RWPE1 (cell line): ENCODE data around the gene MEG3.

Source experiments
- CTCF ChIA-PET: fragments of 350-600 bp; sonication (Branson Sonifier 250); formaldehyde crosslinking; extraction: SDS; loops from one replicate; lab custom pipeline; 2021; lab: Yijun Ruan, JAX
- POLR2A ChIA-PET: fragments of 400-600 bp; formaldehyde crosslinking; extraction: SDS; loops from one replicate; lab custom pipeline; 2020; ENCODE audit warnings: antibody characterized with exemption; ENCODE audit not compliant: low non-redundant PET; lab: Yijun Ruan, JAX
- DNase-seq: peaks from one replicate; pipeline ENCODE4 v3.0.0; 2012; ENCODE audit warnings: low spot score
- H3K27ac ChIP-seq: fragments of 450-650 bp; 2 replicates; pipeline ENCODE4 v1.5.1; 2017
- TF ChIP-seq, protein P1 (sequence below): fragments of 450-650 bp; conservative IDR thresholded peaks from 2 replicates; pipeline ENCODE4 v1.5.1; 2017; ENCODE audit warnings: low read depth, mild to moderate bottlenecking

The MEG3 gene

DNA sequence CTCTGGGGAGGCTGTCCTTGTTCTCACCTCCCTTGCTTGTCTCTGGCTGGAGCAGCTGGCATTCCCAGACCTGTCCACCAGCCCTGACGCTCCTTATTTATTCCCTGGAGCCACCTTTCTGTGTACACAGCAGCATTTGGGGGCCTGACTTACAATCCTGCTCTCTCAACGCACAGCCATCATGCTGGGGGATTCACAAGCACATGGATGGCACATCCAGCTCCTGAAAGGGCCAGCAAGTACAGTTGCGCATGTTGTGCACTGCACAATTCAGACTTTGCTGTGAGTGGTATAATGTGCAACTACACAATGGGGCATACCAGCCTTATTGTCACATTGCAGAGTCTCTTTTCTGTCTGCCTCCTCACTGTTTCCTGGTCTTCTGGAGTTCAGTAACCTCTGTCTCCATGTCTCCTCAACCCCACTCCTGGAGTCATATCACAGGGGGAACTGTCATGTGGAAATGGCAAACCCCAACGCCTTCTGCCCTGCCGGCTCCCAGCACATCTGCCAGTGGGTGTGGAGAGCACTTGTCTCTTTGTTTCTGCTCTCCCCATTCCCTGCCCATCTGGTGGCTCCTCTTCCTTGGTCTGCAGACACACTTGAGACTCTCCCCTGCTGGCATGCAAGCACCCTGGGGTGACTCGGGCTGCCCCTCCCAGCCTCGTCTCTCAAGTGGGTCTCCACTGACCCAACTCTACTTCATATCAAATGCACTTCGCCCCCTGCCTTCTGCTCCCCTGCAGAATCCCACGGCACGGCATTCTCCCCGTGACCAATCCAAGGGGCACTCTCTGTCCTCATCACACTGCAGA is 41.2 kb upstream of the MEG3 start:
- no peak for DNase-seq
- POLR2A ChIA-PET: no interaction called here
- TF ChIP-seq, protein P1, sequence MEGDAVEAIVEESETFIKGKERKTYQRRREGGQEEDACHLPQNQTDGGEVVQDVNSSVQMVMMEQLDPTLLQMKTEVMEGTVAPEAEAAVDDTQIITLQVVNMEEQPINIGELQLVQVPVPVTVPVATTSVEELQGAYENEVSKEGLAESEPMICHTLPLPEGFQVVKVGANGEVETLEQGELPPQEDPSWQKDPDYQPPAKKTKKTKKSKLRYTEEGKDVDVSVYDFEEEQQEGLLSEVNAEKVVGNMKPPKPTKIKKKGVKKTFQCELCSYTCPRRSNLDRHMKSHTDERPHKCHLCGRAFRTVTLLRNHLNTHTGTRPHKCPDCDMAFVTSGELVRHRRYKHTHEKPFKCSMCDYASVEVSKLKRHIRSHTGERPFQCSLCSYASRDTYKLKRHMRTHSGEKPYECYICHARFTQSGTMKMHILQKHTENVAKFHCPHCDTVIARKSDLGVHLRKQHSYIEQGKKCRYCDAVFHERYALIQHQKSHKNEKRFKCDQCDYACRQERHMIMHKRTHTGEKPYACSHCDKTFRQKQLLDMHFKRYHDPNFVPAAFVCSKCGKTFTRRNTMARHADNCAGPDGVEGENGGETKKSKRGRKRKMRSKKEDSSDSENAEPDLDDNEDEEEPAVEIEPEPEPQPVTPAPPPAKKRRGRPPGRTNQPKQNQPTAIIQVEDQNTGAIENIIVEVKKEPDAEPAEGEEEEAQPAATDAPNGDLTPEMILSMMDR: no peak
- no peak overlapping the region for H3K27ac ChIP-seq
- CTCF ChIA-PET: no interaction called here

DNA sequence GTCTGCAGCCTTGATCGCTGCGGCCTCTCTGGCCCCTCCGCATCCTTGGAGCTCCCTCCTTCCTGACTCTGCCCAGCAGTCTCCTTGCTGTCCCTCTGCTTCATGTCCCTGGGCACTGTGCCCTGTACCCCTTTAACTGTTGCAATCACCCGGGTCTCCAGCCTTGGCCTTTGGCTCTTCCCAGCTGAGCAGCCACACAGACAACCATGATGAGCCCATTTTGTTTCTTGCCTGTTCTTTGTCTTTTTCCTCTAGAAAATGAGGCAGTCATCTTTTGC is 40.6 kb upstream of the MEG3 start:
- no peak overlapping the region for H3K27ac ChIP-seq
- TF ChIP-seq, protein P1: no peak
- POLR2A ChIA-PET: no interaction called here
- CTCF ChIA-PET: no interaction called here
- DNase-seq: no peak

DNA sequence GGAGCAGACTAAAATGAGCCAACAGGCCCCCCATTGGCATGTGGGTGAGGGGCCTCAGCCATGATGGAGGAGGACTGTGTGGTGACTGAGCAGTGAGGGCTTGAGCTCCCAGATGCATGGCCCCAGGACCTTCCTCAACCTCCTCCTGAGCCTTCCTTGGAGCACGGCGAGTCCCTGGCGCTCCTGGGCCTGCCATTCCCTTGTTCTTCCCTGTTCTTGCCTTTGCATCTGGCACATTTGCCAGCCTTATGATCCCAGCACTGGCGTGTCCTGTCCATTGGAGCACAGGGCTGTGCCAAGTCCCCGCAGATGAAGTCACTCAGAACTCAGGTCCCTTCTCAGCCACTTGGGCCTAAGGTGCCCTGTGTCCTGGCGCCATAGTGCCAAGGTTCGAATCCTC is 40.3 kb upstream of the MEG3 start:
- TF ChIP-seq, protein P1: no peak
- POLR2A ChIA-PET: no interaction called here
- H3K27ac ChIP-seq: no peak overlapping the region
- no peak for DNase-seq
- CTCF ChIA-PET: no interaction called here

DNA sequence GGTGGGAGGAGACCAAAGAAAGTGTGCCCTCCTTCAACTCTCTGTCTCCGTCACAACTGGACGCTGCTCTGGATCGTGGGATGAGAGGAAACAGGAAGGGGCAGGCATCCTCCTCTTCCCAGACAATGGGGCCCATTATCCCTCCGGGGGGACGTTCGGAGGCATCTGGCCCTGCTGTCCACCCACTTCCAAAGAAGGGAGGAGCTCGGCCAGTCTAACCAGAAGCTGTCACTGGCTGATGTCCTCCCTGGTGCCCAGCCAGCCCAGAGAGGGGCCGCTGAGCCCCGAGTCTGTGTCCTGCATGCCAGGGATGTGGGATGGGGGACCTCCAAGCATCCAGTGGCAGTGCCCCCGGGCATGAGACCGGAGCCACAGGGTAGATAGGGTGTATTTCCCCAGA is 39.8 kb upstream of the MEG3 start:
- no peak overlapping the region for H3K27ac ChIP-seq
- POLR2A ChIA-PET: no interaction called here
- TF ChIP-seq, protein P1: no peak
- CTCF ChIA-PET: no interaction called here
- no peak for DNase-seq

DNA sequence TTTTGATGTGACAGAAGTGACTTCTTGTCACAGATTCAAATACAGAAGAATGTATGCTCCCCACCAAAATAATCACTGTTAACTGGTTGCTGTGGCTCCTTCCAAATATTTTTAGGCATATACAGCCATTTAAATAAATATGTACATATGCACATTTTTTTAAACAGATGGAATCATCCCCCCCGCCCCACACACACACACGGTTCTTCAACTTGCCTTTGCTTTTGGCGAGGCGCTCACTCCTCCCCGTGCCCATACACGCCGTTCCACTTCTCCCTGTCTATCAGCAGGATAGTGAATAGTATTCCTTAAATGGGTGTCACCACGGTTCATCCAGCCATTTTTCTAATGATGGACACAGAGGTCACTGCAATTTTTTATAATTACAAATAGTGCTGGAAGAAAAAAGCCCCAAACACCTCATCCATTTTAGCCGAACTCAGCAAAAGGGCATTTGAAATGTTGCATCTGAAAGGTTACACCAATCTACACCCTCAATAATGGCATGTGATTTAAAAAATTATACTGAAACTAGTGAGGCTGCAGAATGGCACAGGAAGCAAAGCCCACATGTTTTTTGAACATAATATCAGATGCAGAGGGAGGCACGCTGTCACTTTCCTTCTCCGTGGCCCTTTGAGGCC is 39.2 kb upstream of the MEG3 start:
- no peak overlapping the region for H3K27ac ChIP-seq
- DNase-seq: no peak
- POLR2A ChIA-PET: no interaction called here
- CTCF ChIA-PET: no interaction called here
- TF ChIP-seq, protein P1: no peak

DNA sequence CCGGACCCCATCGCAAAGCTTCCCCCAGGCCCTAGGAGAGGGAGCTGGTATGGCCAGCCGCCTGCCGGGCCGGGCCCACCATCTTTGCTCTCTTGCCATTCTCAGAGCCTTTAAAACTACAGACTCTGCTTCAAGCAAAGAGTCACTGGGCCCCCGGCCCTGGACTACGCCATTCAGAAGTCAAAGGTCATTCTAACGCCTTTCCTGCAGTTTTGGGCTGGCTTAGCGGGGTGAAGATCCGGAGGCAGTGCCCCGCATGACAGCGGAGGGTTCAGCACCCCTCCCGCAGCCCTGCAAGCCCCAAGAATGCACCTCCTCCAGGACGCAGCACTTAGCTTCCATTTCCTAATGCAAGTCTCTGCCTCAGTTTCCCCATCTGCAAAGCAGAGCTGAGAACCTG is 38.3 kb upstream of the MEG3 start:
- POLR2A ChIA-PET: no interaction called here
- TF ChIP-seq, protein P1: no peak
- CTCF ChIA-PET: no interaction called here

More for the DNA sequence above, 38.3 kb upstream of the MEG3 start:
- no peak for DNase-seq
- no peak overlapping the region for H3K27ac ChIP-seq
